Neural cell (in vitro differentiated cells): ENCODE measurements around the gene AFF2. TPM values are rescaled to one million over a fixed set of nuclear protein-coding genes. Genes with fewer than 3 reads are reported as not detected.

Experiments used
- H2AFZ ChIP-seq: fragments of 200-600, 300-800 bp; sonication (generic), shearing (Covaris generic); 2 replicates; pipeline ENCODE4 v1.6.0; 2014; ENCODE audit warnings: low read depth, mild to moderate bottlenecking, antibody characterized with exemption, low read length, moderate library complexity
- H3F3A ChIP-seq: fragments of 200-600 bp; shearing (Covaris generic); 2 replicates; pipeline ENCODE4 v1.6.1; 2016; ENCODE audit warnings: mild to moderate bottlenecking, moderate library complexity, mixed read lengths, antibody characterized with exemption, low read length; ENCODE audit not compliant: insufficient read depth, poor library complexity, severe bottlenecking
- H3K27ac ChIP-seq: fragments of 200-600, 300-800 bp; sonication (generic), shearing (Covaris generic); 2 replicates; pipeline ENCODE4 v1.5.1; 2014; ENCODE audit warnings: mild to moderate bottlenecking, low read length, moderate library complexity
- H3K27me3 ChIP-seq: fragments of 300-800, 200-600 bp; sonication (generic), shearing (Covaris generic); 2 replicates; pipeline ENCODE4 v1.6.0; 2014; ENCODE audit warnings: mild to moderate bottlenecking, low read depth, low read length, moderate library complexity; ENCODE audit not compliant: insufficient read depth
- H3K36me3 ChIP-seq: fragments of 300-800, 200-600 bp; sonication (generic), shearing (Covaris generic); 2 replicates; pipeline ENCODE4 v1.5.1; 2014; ENCODE audit warnings: mild to moderate bottlenecking, antibody characterized with exemption, low read length, moderate library complexity; ENCODE audit not compliant: insufficient read depth
- H3K4me2 ChIP-seq: fragments of 300-800, 200-600 bp; sonication (generic), shearing (Covaris generic); 2 replicates; pipeline ENCODE4 v1.6.0; 2014; ENCODE audit warnings: mild to moderate bottlenecking, low read length
- H3K4me3 ChIP-seq: fragments of 300-800, 200-600 bp; sonication (generic), shearing (Covaris generic); 2 replicates; pipeline ENCODE4 v1.5.1; 2014; ENCODE audit warnings: mild to moderate bottlenecking, low read length, moderate library complexity
- H3K79me2 ChIP-seq: fragments of 200-600 bp; shearing (Covaris generic); replicated peaks from 2 replicates; pipeline ENCODE4 v1.6.0; 2014; ENCODE audit warnings: mild to moderate bottlenecking, low read length, moderate library complexity; ENCODE audit not compliant: insufficient read depth
- H3K9ac ChIP-seq: fragments of 300-800, 200-600 bp; sonication (generic), shearing (Covaris generic); 2 replicates; pipeline ENCODE4 v1.6.1; 2016; ENCODE audit warnings: mild to moderate bottlenecking, low read length, mixed read lengths
- H3K9me2 ChIP-seq: fragments of 200-600 bp; shearing (Covaris generic); 2 replicates; pipeline ENCODE4 v1.6.1; 2016; ENCODE audit warnings: mild to moderate bottlenecking, low read length, mixed read lengths; ENCODE audit not compliant: insufficient read depth
- H3K9me3 ChIP-seq: fragments of 200-600, 300-800 bp; sonication (generic), shearing (Covaris generic); 2 replicates; pipeline ENCODE4 v1.6.1; 2016; ENCODE audit warnings: mild to moderate bottlenecking, mixed run types, low read length, moderate library complexity, mixed read lengths
- H4K20me1 ChIP-seq: fragments of 200-600 bp; shearing (Covaris generic); 2 replicates; pipeline ENCODE4 v1.6.1; 2016; ENCODE audit warnings: mild to moderate bottlenecking, mixed run types; ENCODE audit not compliant: insufficient read depth
- CTCF ChIP-seq: fragments of 450-650 bp; IDR thresholded peaks from 2 replicates; pipeline ENCODE4 v1.5.1; 2014; ENCODE audit warnings: antibody characterized with exemption, mild to moderate bottlenecking, moderate library complexity; ENCODE audit not compliant: poor library complexity, severe bottlenecking
- EP300 ChIP-seq: fragments of 450-650 bp; conservative IDR thresholded peaks from 2 replicates; pipeline ENCODE4 v1.6.1; 2014; ENCODE audit warnings: antibody characterized with exemption, mild to moderate bottlenecking, moderate library complexity; ENCODE audit not compliant: poor library complexity, severe bottlenecking
- EZH2 ChIP-seq: fragments of 200-600, 300-800 bp; shearing (Covaris generic), sonication (generic); IDR thresholded peaks from 2 replicates; pipeline ENCODE4 v1.6.1; 2014; ENCODE audit warnings: antibody characterized with exemption, low read length, borderline replicate concordance, mild to moderate bottlenecking; ENCODE audit not compliant: insufficient read depth, poor library complexity, severe bottlenecking
- MXI1 ChIP-seq: fragments of 450-650 bp; conservative IDR thresholded peaks from 2 replicates; pipeline ENCODE4 v1.6.1; 2014; ENCODE audit warnings: antibody characterized with exemption, mild to moderate bottlenecking; ENCODE audit not compliant: poor library complexity, severe bottlenecking
- POLR2AphosphoS5 ChIP-seq: IDR thresholded peaks from 2 replicates; pipeline ENCODE4 v1.6.1; 2012
- RAD21 ChIP-seq: fragments of 450-650 bp; conservative IDR thresholded peaks from 2 replicates; pipeline ENCODE4 v1.6.1; 2014; ENCODE audit warnings: antibody characterized with exemption, mild to moderate bottlenecking, moderate library complexity
- REST ChIP-seq: IDR thresholded peaks from 2 replicates; pipeline ENCODE4 v1.6.1; 2012; ENCODE audit warnings: borderline replicate concordance
- SMC3 ChIP-seq: fragments of 450-650 bp; conservative IDR thresholded peaks from 2 replicates; pipeline ENCODE4 v1.6.1; 2014; ENCODE audit warnings: antibody characterized with exemption, mild to moderate bottlenecking, moderate library complexity; ENCODE audit not compliant: poor library complexity
- TAF1 ChIP-seq: IDR thresholded peaks from 2 replicates; pipeline ENCODE4 v1.6.1; 2012; ENCODE audit warnings: low read depth
- polyA plus RNA-seq: library from polyadenylated mRNA; depleted of rRNA; stranded (reverse); fragments of >200 nt; gene quantifications from 2 replicates; pipeline ENCODE4 v1.2.3, GENCODE V29; 2014

The AFF2 gene
- polyA plus RNA-seq, 1 donor from 2014 or later = 10.5 TPM

GRCh38 chrX:148609515-148610327 lies 109.3 kb downstream of the AFF2 start:
- Histone ChIP-seq H3K36me3 (no peaks in the 10 kb centered on the region), H4K20me1 (no peaks in the 10 kb centered on the region), H3F3A (no peaks in the 10 kb centered on the region), H3K4me3 (no peak overlapping the region), H3K4me2 (no peak overlapping the region), H3K27me3 (no peaks in the 10 kb centered on the region), H3K9ac (no peak overlapping the region), H2AFZ (no peak overlapping the region), H3K27ac (no peak overlapping the region), H3K9me3 (no peaks in the 10 kb centered on the region), H3K79me2 (no peaks in the 10 kb centered on the region), H3K9me2 (no peaks in the 10 kb centered on the region)
- TF ChIP-seq EZH2 (no peak), RAD21 (no peak), MXI1 (no peak), CTCF (no peak), EP300 (no peak), POLR2AphosphoS5 (no peak), SMC3 (no peak), REST (no peak), TAF1 (no peak)

- TF ChIP-seq CTCF = no peak
- no peak for TF ChIP-seq TAF1
- TF ChIP-seq EZH2 = no peak
- no peak for TF ChIP-seq EP300
- TF ChIP-seq SMC3 = no peak
- no peak for TF ChIP-seq REST
- no peak for TF ChIP-seq MXI1
- TF ChIP-seq RAD21 = no peak
- no peak for TF ChIP-seq POLR2AphosphoS5
- no peaks in the 10 kb centered on the region for H3K36me3 ChIP-seq
- H3K9ac ChIP-seq = no peak overlapping the region
These were observed 109.9 kb downstream of the AFF2 start for GRCh38 chrX:148610328-148610698.

More at GRCh38 chrX:148610328-148610698, 109.9 kb downstream of the AFF2 start:
- Histone ChIP-seq H3K27me3 (no peaks in the 10 kb centered on the region), H3K27ac (no peak overlapping the region), H4K20me1 (no peaks in the 10 kb centered on the region), H3K4me2 (no peak overlapping the region), H3K4me3 (no peak overlapping the region), H3K9me2 (no peaks in the 10 kb centered on the region), H3K79me2 (no peaks in the 10 kb centered on the region), H3K9me3 (no peaks in the 10 kb centered on the region), H2AFZ (no peak overlapping the region), H3F3A (no peaks in the 10 kb centered on the region)
